A673 (cell line): Measurements from ENCODE around the gene NFKBIZ. TPM values are rescaled to one million over a fixed set of nuclear protein-coding genes. Genes with fewer than 3 reads are reported as not detected.

Source experiments
- Bru-seq: library from RNA; stranded (reverse); fragments of 400-500 nt; gene quantifications from one replicate; lab custom pipeline; 2021; lab: Mats Ljungman, UMichigan
- BruChase-seq, 2 experiments: library from RNA; stranded (reverse); fragments of 400-500 nt; gene quantifications; one replicate each; lab custom pipeline; 2021; lab: Mats Ljungman, UMichigan
- BruUV-seq: library from RNA; stranded (reverse); fragments of 400-500 nt; replicated peaks from 2 replicates; lab custom pipeline; 2021; lab: Mats Ljungman, UMichigan
- CTCF ChIA-PET: fragments of 300-600 bp; sonication (Branson Sonifier 250); formaldehyde crosslinking; loops from one replicate; lab custom pipeline; 2022; ENCODE audit warnings: antibody characterized with exemption; lab: Charles Lee
- POLR2A ChIA-PET: fragments of 300-600 bp; sonication (Branson Sonifier 250); formaldehyde crosslinking; loops from one replicate; lab custom pipeline; 2022; ENCODE audit warnings: antibody characterized with exemption; ENCODE audit not compliant: low non-redundant PET; lab: Charles Lee
- DNase-seq: peaks from one replicate; pipeline ENCODE4 v3.0.0-alpha.2; 2015; ENCODE audit warnings: low spot score
- H3K27ac ChIP-seq: fragments of 200-600 bp; sonication (generic); 2 replicates; pipeline ENCODE4 v1.5.1; 2016; ENCODE audit warnings: mixed run types, low read depth, mild to moderate bottlenecking, mixed read lengths, antibody characterized with exemption, low read length; ENCODE audit not compliant: poor library complexity, severe bottlenecking
- H3K27me3 ChIP-seq: fragments of 200-600 bp; sonication (generic); replicated peaks from 2 replicates; pipeline ENCODE4 v1.6.1; 2017; ENCODE audit warnings: mixed run types, low read depth, mild to moderate bottlenecking, mixed read lengths, antibody characterized with exemption, low read length; ENCODE audit not compliant: insufficient read depth, poor library complexity
- H3K36me3 ChIP-seq: fragments of 200-600 bp; sonication (generic); 2 replicates; pipeline ENCODE4 v1.6.1; 2016; ENCODE audit warnings: mixed run types, mild to moderate bottlenecking, mixed read lengths, antibody characterized with exemption, low read length; ENCODE audit not compliant: insufficient read depth, poor library complexity, severe bottlenecking
- H3K4me1 ChIP-seq: fragments of 200-600 bp; sonication (generic); 2 replicates; pipeline ENCODE4 v1.6.1; 2017; ENCODE audit warnings: mixed run types, mild to moderate bottlenecking, mixed read lengths, antibody characterized with exemption, low read length; ENCODE audit not compliant: insufficient read depth, poor library complexity, severe bottlenecking
- H3K4me3 ChIP-seq: fragments of 200-600 bp; sonication (generic); 2 replicates; pipeline ENCODE4 v1.5.1; 2016; ENCODE audit warnings: low read depth, mixed run types, mild to moderate bottlenecking, mixed read lengths, low read length; ENCODE audit not compliant: poor library complexity, severe bottlenecking
- H3K9me3 ChIP-seq: fragments of 200-600 bp; sonication (generic); 2 replicates; pipeline ENCODE4 v1.6.1; 2016; ENCODE audit warnings: mixed run types, low read depth, mild to moderate bottlenecking, mixed read lengths, antibody characterized with exemption, low read length; ENCODE audit not compliant: poor library complexity, severe bottlenecking
- EZH2 ChIP-seq: fragments of 200-600 bp; sonication (generic); IDR thresholded peaks from 2 replicates; pipeline ENCODE4 v1.6.1; 2017; ENCODE audit warnings: borderline replicate concordance, low read depth, mild to moderate bottlenecking, mixed read lengths, antibody characterized with exemption, low read length; ENCODE audit not compliant: poor library complexity, severe bottlenecking
- intact Hi-C: fragments of 100-400 bp; cut with micrococcal nuclease; formaldehyde crosslinking; loops from one replicate; pipeline ENCODE4 v1.10.0; 2022; ENCODE audit not compliant: unreplicated experiment
- long read RNA-seq: library from polyadenylated mRNA; stranded (forward); transcript quantifications from one replicate; pipeline ENCODE4 v2.0.0, GENCODE V29; 2022
- total RNA-seq: library from RNA; stranded (reverse); gene quantifications from 2 replicates; pipeline ENCODE4 v1.2.3, GENCODE V29; 2021
- TF ChIP-seq, protein P1 (sequence below): fragments of 300-800, 200-600 bp; sonication (generic); conservative IDR thresholded peaks from 2 replicates; pipeline ENCODE4 v1.5.1; 2017; ENCODE audit warnings: low read depth, mild to moderate bottlenecking, antibody characterized with exemption, low read length, moderate library complexity, mixed read lengths

Gene NFKBIZ, protein sequence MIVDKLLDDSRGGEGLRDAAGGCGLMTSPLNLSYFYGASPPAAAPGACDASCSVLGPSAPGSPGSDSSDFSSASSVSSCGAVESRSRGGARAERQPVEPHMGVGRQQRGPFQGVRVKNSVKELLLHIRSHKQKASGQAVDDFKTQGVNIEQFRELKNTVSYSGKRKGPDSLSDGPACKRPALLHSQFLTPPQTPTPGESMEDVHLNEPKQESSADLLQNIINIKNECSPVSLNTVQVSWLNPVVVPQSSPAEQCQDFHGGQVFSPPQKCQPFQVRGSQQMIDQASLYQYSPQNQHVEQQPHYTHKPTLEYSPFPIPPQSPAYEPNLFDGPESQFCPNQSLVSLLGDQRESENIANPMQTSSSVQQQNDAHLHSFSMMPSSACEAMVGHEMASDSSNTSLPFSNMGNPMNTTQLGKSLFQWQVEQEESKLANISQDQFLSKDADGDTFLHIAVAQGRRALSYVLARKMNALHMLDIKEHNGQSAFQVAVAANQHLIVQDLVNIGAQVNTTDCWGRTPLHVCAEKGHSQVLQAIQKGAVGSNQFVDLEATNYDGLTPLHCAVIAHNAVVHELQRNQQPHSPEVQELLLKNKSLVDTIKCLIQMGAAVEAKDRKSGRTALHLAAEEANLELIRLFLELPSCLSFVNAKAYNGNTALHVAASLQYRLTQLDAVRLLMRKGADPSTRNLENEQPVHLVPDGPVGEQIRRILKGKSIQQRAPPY
- 11.5 and 15.1 TPM in 2 replicates for total RNA-seq
- Bru-seq, nascent RNA: percentile 85 among the genes with signal in this experiment
- percentile 63 among the genes with signal in this experiment for BruChase-seq, experiment 1, labeled RNA remaining after a 2-hour chase
- percentile 70 among the genes with signal in this experiment for BruChase-seq, experiment 2, labeled RNA remaining after a 6-hour chase
- long read RNA-seq, partial matches to known transcripts: 0 of 2 reads
- long read RNA-seq, other reads (novel, unspliced or antisense): 1 of 2 reads

DNA sequence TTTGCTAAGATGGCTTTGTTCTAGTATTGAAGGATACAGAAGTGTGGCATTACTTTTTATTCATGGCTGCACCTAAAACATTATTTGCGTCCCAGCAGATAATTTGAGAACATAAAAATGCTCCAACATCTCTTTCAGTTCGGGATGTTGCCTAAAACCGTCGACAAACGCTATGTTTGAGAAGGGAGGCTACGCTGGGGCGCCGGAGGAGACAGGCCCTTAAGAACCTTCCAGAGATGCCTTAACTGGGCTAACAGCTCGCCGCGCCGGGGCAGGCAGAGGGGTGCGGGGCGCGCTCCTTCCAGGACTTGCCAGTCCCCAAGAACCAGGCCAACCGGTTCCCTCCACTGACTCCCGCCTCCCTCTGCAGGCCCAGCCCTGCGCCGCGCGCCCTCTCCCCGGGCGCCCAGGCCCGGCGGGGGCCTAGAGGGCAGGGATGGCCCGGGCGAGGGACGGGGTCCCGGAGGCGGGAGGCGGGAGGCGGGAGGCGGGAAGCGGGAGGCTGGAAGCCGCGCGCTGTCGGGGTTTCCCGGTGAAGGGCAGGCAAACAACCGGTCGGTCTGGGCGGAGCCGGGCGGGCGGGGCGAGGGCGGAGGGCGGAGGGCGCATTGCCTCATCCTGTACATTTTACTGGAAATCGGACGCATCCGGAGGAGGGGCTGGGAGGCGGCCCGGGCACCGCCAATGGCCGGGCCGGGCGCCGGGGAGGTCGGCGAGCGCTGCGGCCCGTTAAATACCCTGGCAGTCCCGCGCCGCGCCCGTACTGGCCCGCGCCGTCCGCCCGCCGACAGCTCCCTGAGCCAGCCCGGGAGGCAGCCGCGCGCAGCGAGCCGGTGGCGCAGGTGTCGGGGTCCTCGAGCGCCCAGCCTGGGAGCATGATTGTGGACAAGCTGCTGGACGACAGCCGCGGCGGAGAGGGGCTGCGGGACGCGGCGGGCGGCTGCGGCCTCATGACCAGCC is at the start of gene NFKBIZ:
Gene NFKBIZ, plus strand, starts transcription at position 761 of the 960 bp plus-strand sequence. Its CDS starts 115 bp downstream, at position 876.
- intact Hi-C loops: no loop called here
- POLR2A ChIA-PET: no interaction called here
- peak; percentile 76 for DNase-seq
- TF ChIP-seq EZH2: no peak
- TF ChIP-seq, protein P1, sequence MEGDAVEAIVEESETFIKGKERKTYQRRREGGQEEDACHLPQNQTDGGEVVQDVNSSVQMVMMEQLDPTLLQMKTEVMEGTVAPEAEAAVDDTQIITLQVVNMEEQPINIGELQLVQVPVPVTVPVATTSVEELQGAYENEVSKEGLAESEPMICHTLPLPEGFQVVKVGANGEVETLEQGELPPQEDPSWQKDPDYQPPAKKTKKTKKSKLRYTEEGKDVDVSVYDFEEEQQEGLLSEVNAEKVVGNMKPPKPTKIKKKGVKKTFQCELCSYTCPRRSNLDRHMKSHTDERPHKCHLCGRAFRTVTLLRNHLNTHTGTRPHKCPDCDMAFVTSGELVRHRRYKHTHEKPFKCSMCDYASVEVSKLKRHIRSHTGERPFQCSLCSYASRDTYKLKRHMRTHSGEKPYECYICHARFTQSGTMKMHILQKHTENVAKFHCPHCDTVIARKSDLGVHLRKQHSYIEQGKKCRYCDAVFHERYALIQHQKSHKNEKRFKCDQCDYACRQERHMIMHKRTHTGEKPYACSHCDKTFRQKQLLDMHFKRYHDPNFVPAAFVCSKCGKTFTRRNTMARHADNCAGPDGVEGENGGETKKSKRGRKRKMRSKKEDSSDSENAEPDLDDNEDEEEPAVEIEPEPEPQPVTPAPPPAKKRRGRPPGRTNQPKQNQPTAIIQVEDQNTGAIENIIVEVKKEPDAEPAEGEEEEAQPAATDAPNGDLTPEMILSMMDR: no peak
- Histone ChIP-seq H3K4me3 (peak within 1 kb of the TSS; percentile 89), H3K27ac (peak within 1 kb of the TSS; percentile 87), H3K36me3 (peaks cover 21% of the 10 kb centered on the region), H3K27me3 (no peaks in the 10 kb centered on the region), H3K4me1 (peaks cover 18% of the 10 kb centered on the region), H3K9me3 (no peaks in the 10 kb centered on the region)
- no TSS peak for BruUV-seq
- CTCF ChIA-PET: interaction anchor here (0.5 to 1.1 kb wide), 2 partner anchors 311 to 380 kb away, joined by 6 read pairs; no protein-coding TSS in a partner anchor

DNA sequence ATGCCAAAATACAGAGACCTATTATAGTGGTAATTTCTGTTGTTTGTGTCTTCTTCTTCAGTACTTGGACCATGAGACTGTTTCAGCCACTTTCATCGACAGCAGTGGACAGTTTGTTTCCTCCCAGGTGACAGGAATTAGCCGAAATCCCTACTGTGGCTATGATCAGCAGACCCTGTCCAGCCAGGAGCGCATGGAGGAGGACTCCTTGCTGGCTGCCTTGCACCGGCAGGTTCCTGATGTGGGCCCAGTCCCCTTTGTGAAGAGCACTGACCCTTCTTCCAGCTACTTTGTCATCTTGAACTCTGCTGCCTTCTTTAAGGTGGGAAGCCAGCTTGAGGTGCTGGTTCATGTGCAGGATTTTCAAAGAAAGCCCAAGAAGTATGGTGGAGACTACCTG is 48.1 kb upstream of the NFKBIZ start:
- Histone ChIP-seq H3K4me3 (no peak overlapping the region), H3K27me3 (no peaks in the 10 kb centered on the region), H3K27ac (no peak overlapping the region), H3K4me1 (no peaks in the 10 kb centered on the region), H3K36me3 (peaks cover 17% of the 10 kb centered on the region), H3K9me3 (no peaks in the 10 kb centered on the region)
- CTCF ChIA-PET: no interaction called here
- DNase-seq: no peak
- BruUV-seq: no TSS peak
- POLR2A ChIA-PET: no interaction called here
- TF ChIP-seq EZH2: no peak
- intact Hi-C loops: no loop called here

DNA sequence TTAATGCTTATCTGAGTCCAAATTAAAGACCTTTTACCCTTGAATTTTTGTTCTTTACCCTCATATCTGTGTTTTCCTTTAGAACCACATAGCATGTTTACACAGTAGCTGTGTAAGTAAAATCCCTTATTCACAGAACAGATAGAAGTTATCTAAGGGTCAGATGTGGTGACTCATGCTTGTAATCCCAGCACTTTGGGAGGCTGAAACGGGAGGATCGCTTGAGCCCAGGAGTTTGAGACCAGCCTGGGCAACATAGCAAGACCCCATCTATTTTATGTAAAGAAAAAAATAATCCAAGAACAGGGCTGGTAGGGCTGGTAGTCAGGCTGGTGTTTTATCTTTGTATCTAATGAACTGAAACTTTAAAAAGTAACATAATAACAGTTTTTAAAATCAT is 47.1 kb upstream of the NFKBIZ start:
- ChIA-PET CTCF (interaction anchor here (0.6 to 1.1 kb wide), 2 partner anchors 133 to 423 kb away, joined by 3 to 6 read pairs; no protein-coding TSS in a partner anchor), POLR2A (no interaction called here)
- no peak for DNase-seq
- no TSS peak for BruUV-seq
- no peak overlapping the region for H3K4me3 ChIP-seq
- peaks cover 17% of the 10 kb centered on the region for H3K36me3 ChIP-seq
- H3K27ac ChIP-seq: no peak overlapping the region
- no peaks in the 10 kb centered on the region for H3K4me1 ChIP-seq
- intact Hi-C loops: loop anchor here (2.0 kb wide), 1 partner anchor 107 kb away; no protein-coding TSS in a partner anchor
- no peak for TF ChIP-seq EZH2
- TF ChIP-seq, protein P1: no peak
- no peaks in the 10 kb centered on the region for H3K27me3 ChIP-seq
- H3K9me3 ChIP-seq: no peaks in the 10 kb centered on the region
